ENCODE measurements around the gene TMEM132C. TPM values are rescaled to one million over a fixed set of nuclear protein-coding genes. Genes with fewer than 3 reads are reported as not detected.

TMEM132C gene
- total RNA-seq, 6 experiments from 2014 or later: not detected

DNA sequence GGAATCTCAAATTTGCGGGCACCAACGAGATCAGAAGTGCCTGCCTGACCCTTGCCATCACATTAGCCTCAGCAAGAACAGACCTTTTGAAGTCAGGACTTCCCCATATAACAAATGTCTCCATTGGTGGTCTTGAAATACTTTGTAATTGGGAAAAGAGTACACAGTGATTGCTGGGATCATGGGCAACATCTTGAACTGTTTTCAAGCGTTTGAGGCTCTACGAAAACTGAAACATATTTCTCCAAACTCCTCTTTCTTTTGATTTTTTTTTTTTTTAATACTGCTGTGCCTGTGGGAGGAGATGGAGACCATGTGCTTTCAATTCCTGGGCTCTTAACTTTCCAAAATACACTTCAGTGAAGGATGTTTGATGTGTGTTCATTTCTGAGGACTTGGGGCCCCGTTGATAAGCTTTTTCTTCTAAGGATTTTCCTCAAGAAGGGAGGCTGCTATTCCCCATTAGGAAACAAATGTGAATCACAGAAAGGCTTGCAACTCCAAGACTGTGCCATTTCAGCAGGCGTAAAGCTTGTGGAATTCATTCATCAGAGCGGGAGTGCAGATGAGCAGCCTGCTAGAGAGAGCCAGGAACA lies 94.5 kb downstream of the TMEM132C start:
- no peak overlapping the region for H3K27ac Mint-ChIP-seq
- DNase-seq: no peak
- no peak overlapping the region for H3K4me3 Mint-ChIP-seq
- TF ChIP-seq, protein P1, sequence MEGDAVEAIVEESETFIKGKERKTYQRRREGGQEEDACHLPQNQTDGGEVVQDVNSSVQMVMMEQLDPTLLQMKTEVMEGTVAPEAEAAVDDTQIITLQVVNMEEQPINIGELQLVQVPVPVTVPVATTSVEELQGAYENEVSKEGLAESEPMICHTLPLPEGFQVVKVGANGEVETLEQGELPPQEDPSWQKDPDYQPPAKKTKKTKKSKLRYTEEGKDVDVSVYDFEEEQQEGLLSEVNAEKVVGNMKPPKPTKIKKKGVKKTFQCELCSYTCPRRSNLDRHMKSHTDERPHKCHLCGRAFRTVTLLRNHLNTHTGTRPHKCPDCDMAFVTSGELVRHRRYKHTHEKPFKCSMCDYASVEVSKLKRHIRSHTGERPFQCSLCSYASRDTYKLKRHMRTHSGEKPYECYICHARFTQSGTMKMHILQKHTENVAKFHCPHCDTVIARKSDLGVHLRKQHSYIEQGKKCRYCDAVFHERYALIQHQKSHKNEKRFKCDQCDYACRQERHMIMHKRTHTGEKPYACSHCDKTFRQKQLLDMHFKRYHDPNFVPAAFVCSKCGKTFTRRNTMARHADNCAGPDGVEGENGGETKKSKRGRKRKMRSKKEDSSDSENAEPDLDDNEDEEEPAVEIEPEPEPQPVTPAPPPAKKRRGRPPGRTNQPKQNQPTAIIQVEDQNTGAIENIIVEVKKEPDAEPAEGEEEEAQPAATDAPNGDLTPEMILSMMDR (IDR thresholded peaks at IDR 0.05): no peak
- peaks cover 54% of the 10 kb centered on the region for H3K9me3 Mint-ChIP-seq
- H3K27me3 Mint-ChIP-seq (ENCODE audit: insufficient read depth): peaks cover 3% of the 10 kb centered on the region; the same call in 1 of the 2 replicates
- no peaks in the 10 kb centered on the region for H3K4me1 Mint-ChIP-seq (ENCODE audit: low read depth)
- H3K36me3 Mint-ChIP-seq (ENCODE audit: low read depth): 0 out of 2 replicates have a peak, but pooled peaks cover 5% of the 10 kb centered on the region

DNA sequence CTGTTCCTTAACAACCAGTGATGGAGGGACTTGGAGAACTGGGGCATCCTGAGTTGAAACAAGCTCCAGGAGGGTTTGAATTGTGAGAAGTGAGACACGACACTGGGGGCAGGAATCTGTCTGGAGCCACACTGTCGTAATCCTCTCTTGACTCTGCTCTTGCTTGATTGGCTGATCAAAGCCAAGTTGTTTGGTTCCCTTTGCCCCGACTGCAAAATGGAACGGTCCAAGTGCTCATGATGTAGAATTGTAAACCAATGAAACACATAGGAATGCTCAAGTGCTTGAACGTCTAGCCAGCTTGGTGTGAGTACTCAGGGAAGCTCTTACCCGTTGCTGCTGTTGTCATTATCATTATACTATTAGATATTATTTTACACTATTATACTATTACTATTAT lies 98.1 kb downstream of the TMEM132C start:
- no peaks in the 10 kb centered on the region; the same call in 1 of the 2 replicates for H3K36me3 Mint-ChIP-seq (ENCODE audit: low read depth)

DNA sequence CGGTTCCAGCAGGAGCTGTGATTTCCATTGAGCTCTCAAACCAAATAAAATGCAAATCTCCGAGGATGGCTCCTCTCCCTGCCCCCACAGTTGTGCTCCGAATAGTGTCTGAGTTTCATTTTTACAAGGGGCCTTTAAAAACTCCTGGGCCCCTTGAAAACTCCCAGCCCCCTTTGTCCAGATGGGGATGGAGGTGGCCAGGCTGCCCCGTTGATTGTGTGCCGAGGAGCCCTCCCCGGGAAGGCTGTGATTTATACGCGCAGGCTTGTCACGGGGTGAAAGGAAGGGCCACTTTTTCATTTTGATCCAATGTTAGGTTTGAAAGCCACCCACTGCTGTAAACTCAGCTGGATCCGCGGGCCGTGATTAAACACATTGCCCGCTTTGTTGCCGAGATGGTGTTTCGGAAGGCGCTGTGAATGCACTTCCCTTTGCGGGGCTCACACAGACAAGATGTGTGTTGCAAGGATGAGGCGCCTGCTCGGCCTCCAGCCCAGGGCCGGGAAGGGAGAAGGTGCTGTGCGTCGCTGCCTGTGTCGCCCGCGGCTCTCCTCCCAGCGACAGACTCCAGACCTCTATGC lies 98.8 kb downstream of the TMEM132C start:
- H3K27me3 Mint-ChIP-seq (ENCODE audit: insufficient read depth): peaks cover 3% of the 10 kb centered on the region; the same call in 1 of the 2 replicates
- H3K4me3 Mint-ChIP-seq: no peak overlapping the region; the same call in 1 of the 2 replicates
- H3K4me1 Mint-ChIP-seq (ENCODE audit: low read depth): no peaks in the 10 kb centered on the region
- no peaks in the 10 kb centered on the region; the same call in 1 of the 2 replicates for H3K36me3 Mint-ChIP-seq (ENCODE audit: low read depth)
- H3K9me3 Mint-ChIP-seq: peaks cover 42% of the 10 kb centered on the region
- TF ChIP-seq, protein P1 (IDR thresholded peaks at IDR 0.05): no peak
- H3K27ac Mint-ChIP-seq: no peak overlapping the region
- DNase-seq: no peak

More for the DNA sequence above, 98.1 kb downstream of the TMEM132C start:
- TF ChIP-seq, protein P1 (IDR thresholded peaks at IDR 0.05): no peak
- peaks cover 3% of the 10 kb centered on the region; the same call in 1 of the 2 replicates for H3K27me3 Mint-ChIP-seq (ENCODE audit: insufficient read depth)
- peaks cover 43% of the 10 kb centered on the region for H3K9me3 Mint-ChIP-seq
- H3K27ac Mint-ChIP-seq: no peak overlapping the region
- no peak overlapping the region for H3K4me3 Mint-ChIP-seq
- DNase-seq: no peak
- H3K4me1 Mint-ChIP-seq (ENCODE audit: low read depth): no peaks in the 10 kb centered on the region

DNA sequence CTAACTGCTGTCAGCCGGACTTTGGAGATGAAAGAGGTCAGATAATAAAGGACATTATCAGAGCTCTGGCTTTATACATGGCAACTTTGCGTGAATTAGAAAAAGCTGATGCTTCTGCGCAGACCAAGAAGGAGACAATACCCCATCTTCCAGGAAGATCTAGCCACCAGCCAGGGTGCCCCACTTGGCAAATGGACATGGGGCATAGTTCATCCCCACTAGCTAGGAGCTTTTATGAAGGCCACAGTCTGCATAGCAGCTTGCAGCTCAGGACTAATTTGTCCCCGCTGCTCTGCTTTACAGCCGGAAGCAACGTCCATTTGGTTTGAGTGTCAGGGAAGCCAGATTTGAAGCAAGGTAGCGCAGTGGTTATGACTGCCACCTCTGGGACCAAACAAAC lies 101.0 kb downstream of the TMEM132C start:
- H3K27ac Mint-ChIP-seq: no peak overlapping the region
- no peak for DNase-seq
- H3K9me3 Mint-ChIP-seq: peaks cover 41% of the 10 kb centered on the region
- H3K4me3 Mint-ChIP-seq: no peak overlapping the region
- TF ChIP-seq, protein P1 (IDR thresholded peaks at IDR 0.05): no peak
- H3K36me3 Mint-ChIP-seq (ENCODE audit: low read depth): no peaks in the 10 kb centered on the region; the same call in 1 of the 2 replicates
- peaks cover 3% of the 10 kb centered on the region; the same call in 1 of the 2 replicates for H3K27me3 Mint-ChIP-seq (ENCODE audit: insufficient read depth)
- H3K4me1 Mint-ChIP-seq (ENCODE audit: low read depth): no peaks in the 10 kb centered on the region

DNA sequence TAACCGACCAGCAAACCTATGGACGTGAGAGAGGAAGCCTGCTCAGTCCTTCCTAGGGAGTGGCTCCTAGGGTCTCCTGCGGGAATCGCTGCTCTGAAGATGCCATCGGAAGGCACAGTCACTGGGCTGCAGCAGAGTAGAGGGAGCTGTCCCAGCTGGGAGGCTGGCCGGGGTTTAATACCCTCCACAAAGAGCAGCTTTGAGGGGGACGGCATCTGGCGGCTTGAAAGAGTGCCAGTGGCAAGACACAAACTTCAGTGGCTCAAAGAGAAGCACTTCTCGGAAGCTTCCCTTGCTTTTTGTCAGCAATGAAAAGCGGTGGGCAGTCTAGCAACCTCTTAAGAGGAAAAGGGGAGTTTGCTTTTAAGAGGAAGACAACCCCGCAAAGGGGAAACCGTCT lies 114.6 kb downstream of the TMEM132C start:
- Mint-ChIP-seq H3K27ac (no peak overlapping the region), H3K4me3 (no peak overlapping the region), H3K27me3 (ENCODE audit: insufficient read depth) (peaks cover 1% of the 10 kb centered on the region; the same call in 1 of the 2 replicates), H3K36me3 (ENCODE audit: low read depth) (peaks cover 12% of the 10 kb centered on the region; the same call in 1 of the 2 replicates), H3K4me1 (ENCODE audit: low read depth) (no peaks in the 10 kb centered on the region), H3K9me3 (peaks cover 69% of the 10 kb centered on the region)
- no peak for DNase-seq
- TF ChIP-seq, protein P1 (IDR thresholded peaks at IDR 0.05): no peak

All from HFFc6 (cell line).